GM12874 (cell line): ENCODE results near the gene CSAG3.
"Not testable (repeated sequence)": the region's sequence is repeated elsewhere in the genome, so short reads cannot be mapped to it uniquely, and the experiment has no call there.

ENCODE experiments used
- CTCF ChIP-seq: IDR thresholded peaks from 2 replicates; pipeline ENCODE4 v1.5.1; 2011; ENCODE audit warnings: low read depth, mild to moderate bottlenecking, control low read depth, low read length, moderate library complexity; ENCODE audit not compliant: insufficient read depth

The CSAG3 gene

GRCh38 chrX:152758918-152759317 is at the start of gene CSAG3:
TSS of gene CSAG3 (plus strand) at chrX:152759218.
- TF ChIP-seq CTCF: not testable (repeated sequence)

GRCh38 chrX:152713815-152714787 is 44.9 kb upstream of the CSAG3 start, which contains the start of gene MAGEA2B:
TSS of gene MAGEA2B (plus strand) at chrX:152714628. CDS start at chrX:152717107, 2,479 bp downstream.
- not testable (repeated sequence) for TF ChIP-seq CTCF

GRCh38 chrX:152725409-152725808 is 33.6 kb upstream of the CSAG3 start:
- TF ChIP-seq CTCF: no peak

GRCh38 chrX:152733261-152733975 is 25.6 kb upstream of the CSAG3 start, which contains the start of the genes CSAG1 and MAGEA12:
TSS of gene CSAG1 (minus strand) at chrX:152733721. CDS start at chrX:152732460, 1,261 bp downstream.
TSS of gene MAGEA12 (plus strand) at chrX:152733757. CDS start at chrX:152736162, 2,405 bp downstream.
- TF ChIP-seq CTCF: no peak

- no peak for TF ChIP-seq CTCF
Measured at GRCh38 chrX:152735101-152735500, 23.9 kb upstream of the CSAG3 start.

- no peak for TF ChIP-seq CTCF
Measured at GRCh38 chrX:152735860-152736511, 23.0 kb upstream of the CSAG3 start.
